Mesothelial cell of epicardium (in vitro differentiated cells): ENCODE data around the gene CALY. TPM values are rescaled to one million over a fixed set of nuclear protein-coding genes. Genes with fewer than 3 reads are reported as not detected.

Source experiments
- DNase-seq, 2 experiments: peaks; one replicate each; pipeline ENCODE4 v3.0.0; 2021; ENCODE audit warnings: low spot score in 2 of 2; ENCODE audit not compliant: unreplicated experiment in 2 of 2
- H3K27ac Mint-ChIP-seq: 2 replicates; pipeline ENCODE4 v1.8.0; 2021; ENCODE audit warnings: mixed read lengths
- H3K27me3 Mint-ChIP-seq: 2 replicates; pipeline ENCODE4 v1.8.0; 2021; ENCODE audit warnings: low read depth, mixed read lengths
- H3K36me3 Mint-ChIP-seq: 2 replicates; pipeline ENCODE4 v1.8.0; 2021; ENCODE audit warnings: mixed read lengths
- H3K4me1 Mint-ChIP-seq: 2 replicates; pipeline ENCODE4 v1.8.0; 2021; ENCODE audit warnings: mixed read lengths
- H3K4me3 Mint-ChIP-seq: 2 replicates; pipeline ENCODE4 v1.8.0; 2021; ENCODE audit warnings: mild to moderate bottlenecking, moderate library complexity, mixed read lengths
- H3K9me3 Mint-ChIP-seq: 2 replicates; pipeline ENCODE4 v1.8.0; 2021; ENCODE audit warnings: mixed read lengths
- total RNA-seq: library from RNA; stranded (reverse); gene quantifications from 3 replicates; pipeline ENCODE4 v1.2.1, GENCODE V29; 2021
- TF ChIP-seq, protein P1 (sequence below): fragments of 200-600 bp; sonication (generic); IDR thresholded peaks from one replicate; pipeline ENCODE4 v1.5.0; 2021; ENCODE audit warnings: antibody characterized with exemption; ENCODE audit not compliant: unreplicated experiment

CALY gene
- total RNA-seq, 1 donor from 2014 or later = 2.1 TPM

DNA sequence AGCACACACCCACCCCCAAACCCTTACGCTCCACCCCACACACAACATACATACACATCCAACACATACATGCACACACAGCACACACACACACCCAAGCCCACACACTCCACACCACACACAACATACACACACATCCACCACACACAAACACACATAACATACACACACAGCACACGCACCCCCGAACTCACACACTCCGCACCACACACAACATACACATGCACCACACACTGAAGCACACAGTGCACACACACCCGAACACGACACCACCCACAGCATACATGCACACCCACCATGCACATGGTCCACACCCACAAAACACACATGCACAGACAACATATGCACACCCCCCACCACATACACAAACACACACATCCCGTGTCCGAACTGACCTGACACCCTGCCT lies 12.5 kb upstream of the CALY start:
- no peak for DNase-seq
- H3K27ac Mint-ChIP-seq = no peak overlapping the region
- TF ChIP-seq, protein P1, sequence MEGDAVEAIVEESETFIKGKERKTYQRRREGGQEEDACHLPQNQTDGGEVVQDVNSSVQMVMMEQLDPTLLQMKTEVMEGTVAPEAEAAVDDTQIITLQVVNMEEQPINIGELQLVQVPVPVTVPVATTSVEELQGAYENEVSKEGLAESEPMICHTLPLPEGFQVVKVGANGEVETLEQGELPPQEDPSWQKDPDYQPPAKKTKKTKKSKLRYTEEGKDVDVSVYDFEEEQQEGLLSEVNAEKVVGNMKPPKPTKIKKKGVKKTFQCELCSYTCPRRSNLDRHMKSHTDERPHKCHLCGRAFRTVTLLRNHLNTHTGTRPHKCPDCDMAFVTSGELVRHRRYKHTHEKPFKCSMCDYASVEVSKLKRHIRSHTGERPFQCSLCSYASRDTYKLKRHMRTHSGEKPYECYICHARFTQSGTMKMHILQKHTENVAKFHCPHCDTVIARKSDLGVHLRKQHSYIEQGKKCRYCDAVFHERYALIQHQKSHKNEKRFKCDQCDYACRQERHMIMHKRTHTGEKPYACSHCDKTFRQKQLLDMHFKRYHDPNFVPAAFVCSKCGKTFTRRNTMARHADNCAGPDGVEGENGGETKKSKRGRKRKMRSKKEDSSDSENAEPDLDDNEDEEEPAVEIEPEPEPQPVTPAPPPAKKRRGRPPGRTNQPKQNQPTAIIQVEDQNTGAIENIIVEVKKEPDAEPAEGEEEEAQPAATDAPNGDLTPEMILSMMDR = no peak
- no peaks in the 10 kb centered on the region for H3K36me3 Mint-ChIP-seq
- no peak overlapping the region for H3K4me3 Mint-ChIP-seq
- H3K27me3 Mint-ChIP-seq = peaks cover 17% of the 10 kb centered on the region
- H3K9me3 Mint-ChIP-seq = peaks cover 7% of the 10 kb centered on the region
- no peaks in the 10 kb centered on the region for H3K4me1 Mint-ChIP-seq

DNA sequence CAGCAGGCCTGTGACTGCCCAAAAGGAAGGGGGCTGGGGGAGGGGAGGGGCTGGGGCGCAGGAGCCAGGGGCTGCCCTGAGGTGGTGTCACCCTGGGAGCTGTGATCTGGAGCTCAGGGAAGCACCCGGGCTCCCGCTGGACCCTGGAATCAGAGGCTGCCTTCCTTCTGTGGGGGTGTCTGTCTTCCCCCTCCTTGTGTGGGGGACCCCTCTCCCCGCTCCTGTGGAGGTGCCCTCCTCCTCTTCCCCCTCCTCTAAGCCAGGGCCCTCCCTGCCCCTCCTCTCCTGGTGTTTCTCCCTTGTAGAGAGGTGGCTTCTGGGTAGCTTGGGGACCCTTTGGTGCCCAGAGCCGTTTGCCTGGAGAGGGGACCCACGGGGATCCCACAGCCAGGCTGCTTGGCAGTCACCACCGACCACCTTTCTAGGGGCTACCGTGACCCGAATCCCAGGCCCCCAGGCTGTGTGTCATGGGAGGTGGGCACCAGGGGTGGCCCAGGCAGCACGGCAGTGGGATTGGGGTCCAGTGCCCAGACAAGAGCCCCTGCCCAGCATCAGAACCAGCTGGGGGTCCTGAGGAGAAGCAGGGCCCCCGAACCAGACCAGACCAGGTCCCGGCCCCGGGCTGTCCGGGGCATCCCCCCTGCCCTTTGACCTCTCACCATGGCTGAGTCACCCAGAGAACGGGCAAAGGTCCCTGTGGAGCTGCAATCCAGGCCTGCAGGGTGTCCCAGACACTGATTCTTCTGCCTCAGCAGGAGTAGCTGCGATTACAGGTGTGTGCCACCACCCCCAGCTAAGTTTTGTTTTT lies 11.2 kb upstream of the CALY start:
- peaks cover 7% of the 10 kb centered on the region for H3K9me3 Mint-ChIP-seq
- TF ChIP-seq, protein P1 = no peak
- H3K36me3 Mint-ChIP-seq = no peaks in the 10 kb centered on the region
- H3K27me3 Mint-ChIP-seq = peaks cover 26% of the 10 kb centered on the region
- no peaks in the 10 kb centered on the region for H3K4me1 Mint-ChIP-seq
- no peak overlapping the region for H3K4me3 Mint-ChIP-seq
- H3K27ac Mint-ChIP-seq = no peak overlapping the region
- DNase-seq = no peak

DNA sequence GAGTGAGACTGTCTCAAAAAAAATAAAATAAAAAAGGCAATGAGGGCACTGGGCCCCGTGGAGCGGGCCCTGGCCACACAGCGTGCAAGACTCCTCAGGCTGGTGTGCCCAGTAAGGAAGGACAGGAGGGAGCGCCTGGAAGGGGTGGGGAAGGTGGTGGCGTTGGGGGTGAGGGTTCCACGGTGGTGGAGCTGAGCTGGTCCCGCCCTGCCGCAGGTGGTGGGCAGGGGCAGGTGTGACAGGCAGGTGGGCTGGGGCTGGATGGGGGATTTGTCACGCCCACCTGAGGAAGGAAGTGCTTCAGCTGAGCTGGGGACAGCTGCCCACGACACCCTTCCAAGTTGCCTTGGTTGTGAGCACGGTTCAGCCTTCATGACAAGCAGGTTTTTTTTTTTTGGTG lies 9.7 kb upstream of the CALY start:
- no peak overlapping the region for H3K4me3 Mint-ChIP-seq
- no peak for DNase-seq
- TF ChIP-seq, protein P1 = no peak
- no peaks in the 10 kb centered on the region for H3K4me1 Mint-ChIP-seq
- H3K27me3 Mint-ChIP-seq = peaks cover 34% of the 10 kb centered on the region
- peaks cover 12% of the 10 kb centered on the region for H3K9me3 Mint-ChIP-seq
- H3K27ac Mint-ChIP-seq = no peak overlapping the region
- no peaks in the 10 kb centered on the region for H3K36me3 Mint-ChIP-seq

DNA sequence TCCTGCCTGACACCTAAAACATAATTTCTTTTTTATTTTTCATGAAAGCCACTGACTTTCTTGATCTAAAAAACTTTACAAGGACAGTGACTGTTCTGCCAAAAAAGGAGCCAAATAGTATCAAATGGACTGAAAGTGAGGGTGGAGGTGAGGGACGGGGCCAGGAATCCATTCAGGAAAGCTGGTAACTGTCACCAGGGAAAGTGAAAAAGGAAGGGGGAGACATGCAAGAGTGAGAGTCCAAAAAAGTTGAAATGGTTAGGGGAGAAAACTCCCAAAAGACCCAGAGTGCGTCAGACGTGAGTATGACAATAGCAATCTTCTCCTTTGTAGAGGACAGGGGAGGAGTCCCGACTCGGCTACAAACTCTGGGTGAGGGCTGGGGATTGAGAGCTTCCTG lies 7.5 kb upstream of the CALY start:
- Mint-ChIP-seq H3K27me3 (peaks cover 42% of the 10 kb centered on the region), H3K27ac (no peak overlapping the region), H3K4me1 (no peaks in the 10 kb centered on the region), H3K9me3 (peaks cover 12% of the 10 kb centered on the region), H3K36me3 (no peaks in the 10 kb centered on the region), H3K4me3 (no peak overlapping the region)
- DNase-seq = no peak
- TF ChIP-seq, protein P1 = no peak

DNA sequence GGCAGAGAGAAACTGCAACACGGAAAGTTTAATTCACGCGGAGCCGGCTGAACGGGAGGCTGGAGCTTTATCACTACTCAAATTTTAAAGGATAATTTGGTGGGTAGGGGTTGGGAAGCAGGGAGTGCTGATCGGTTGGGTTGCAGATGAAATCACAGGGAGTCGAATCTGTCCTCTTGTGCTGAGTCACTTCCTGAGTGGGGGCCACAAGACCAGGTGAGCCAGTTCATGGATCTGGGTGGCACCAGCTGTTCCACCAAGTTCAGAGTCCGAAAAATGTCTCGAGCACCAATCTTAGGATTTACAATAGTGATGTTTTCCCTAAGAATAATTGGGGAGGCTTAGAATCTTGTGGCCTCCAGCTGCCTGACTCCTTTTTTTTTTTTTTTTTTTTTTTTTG lies 6.9 kb upstream of the CALY start:
- no peak overlapping the region for H3K27ac Mint-ChIP-seq
- no peak for DNase-seq
- TF ChIP-seq, protein P1 = no peak
- H3K27me3 Mint-ChIP-seq = peaks cover 42% of the 10 kb centered on the region
- H3K4me3 Mint-ChIP-seq = no peak overlapping the region
- H3K36me3 Mint-ChIP-seq = no peaks in the 10 kb centered on the region
- H3K9me3 Mint-ChIP-seq = peaks cover 12% of the 10 kb centered on the region
- H3K4me1 Mint-ChIP-seq = no peaks in the 10 kb centered on the region
